ENCODE results near the gene SMIM15.

DNA sequence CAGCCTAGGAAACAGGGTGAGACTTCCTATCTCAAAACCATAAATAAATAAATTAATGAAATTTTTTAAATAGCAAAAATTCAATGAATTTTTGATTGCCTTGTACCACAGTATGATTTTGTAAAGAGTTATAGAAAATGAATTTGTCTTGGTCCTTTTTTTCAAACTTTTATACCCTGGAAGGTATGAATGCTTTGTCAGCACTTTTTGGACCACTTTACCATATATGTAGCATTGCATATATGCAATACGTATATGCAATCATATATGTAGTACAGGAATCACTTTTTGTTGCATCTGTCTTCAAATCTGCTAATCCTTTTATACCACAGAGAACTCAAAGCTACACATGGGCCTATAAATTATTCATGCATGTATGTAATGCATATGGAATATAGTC is 9.2 kb upstream of the SMIM15 start:
- TF ChIP-seq, protein P1, sequence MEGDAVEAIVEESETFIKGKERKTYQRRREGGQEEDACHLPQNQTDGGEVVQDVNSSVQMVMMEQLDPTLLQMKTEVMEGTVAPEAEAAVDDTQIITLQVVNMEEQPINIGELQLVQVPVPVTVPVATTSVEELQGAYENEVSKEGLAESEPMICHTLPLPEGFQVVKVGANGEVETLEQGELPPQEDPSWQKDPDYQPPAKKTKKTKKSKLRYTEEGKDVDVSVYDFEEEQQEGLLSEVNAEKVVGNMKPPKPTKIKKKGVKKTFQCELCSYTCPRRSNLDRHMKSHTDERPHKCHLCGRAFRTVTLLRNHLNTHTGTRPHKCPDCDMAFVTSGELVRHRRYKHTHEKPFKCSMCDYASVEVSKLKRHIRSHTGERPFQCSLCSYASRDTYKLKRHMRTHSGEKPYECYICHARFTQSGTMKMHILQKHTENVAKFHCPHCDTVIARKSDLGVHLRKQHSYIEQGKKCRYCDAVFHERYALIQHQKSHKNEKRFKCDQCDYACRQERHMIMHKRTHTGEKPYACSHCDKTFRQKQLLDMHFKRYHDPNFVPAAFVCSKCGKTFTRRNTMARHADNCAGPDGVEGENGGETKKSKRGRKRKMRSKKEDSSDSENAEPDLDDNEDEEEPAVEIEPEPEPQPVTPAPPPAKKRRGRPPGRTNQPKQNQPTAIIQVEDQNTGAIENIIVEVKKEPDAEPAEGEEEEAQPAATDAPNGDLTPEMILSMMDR (IDR thresholded peaks at IDR 0.05; ENCODE audit: low read length), result no peak
- TF ChIP-seq EZH2 (optimal IDR thresholded peaks at IDR 0.05; ENCODE audit: low read depth, low read length), result no peak

Measured in MM.1S (cell line).